ENCODE data around the gene LRRC4C.

DNA sequence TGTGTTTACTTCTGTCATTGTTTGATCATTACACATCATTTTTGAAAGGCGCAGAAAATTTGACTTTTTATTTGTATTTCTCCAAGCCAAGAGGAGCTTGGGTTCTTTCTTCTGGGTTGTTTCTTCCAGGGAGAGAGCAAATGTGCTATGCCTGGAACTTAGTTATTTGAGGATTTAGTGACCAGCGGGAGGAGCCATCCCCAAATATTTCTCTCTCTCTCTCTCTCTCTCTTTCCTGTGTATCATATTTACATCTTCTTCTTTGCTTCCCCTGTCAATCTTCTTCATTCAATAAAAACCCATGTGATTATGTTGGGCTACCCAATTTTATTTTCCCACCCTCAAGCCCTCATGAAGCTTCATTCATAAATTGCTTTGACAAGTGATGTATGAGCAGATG, 534.5 kb downstream of the LRRC4C start:
- TF ChIP-seq POLR2A (IDR thresholded peaks at IDR 0.05; ENCODE audit: low read depth, low read length): no peak
- no peak for TF ChIP-seq POLR2AphosphoS5 (IDR thresholded peaks at IDR 0.05; ENCODE audit: low read depth, low read length)
- TF ChIP-seq TAF1 (IDR thresholded peaks at IDR 0.05; ENCODE audit: borderline replicate concordance, low read depth, low read length): no peak

Measured in GM12892 (cell line).